Neuronal stem cell (in vitro differentiated cells): Measurements from ENCODE around the gene TMEM181.

Source experiments
- DNase-seq: peaks from one replicate; pipeline ENCODE4 v3.0.0-alpha.2; 2013; ENCODE audit warnings: low spot score
- H2AFZ ChIP-seq: one replicate; pipeline ENCODE4 v1.6.1; 2013; ENCODE audit warnings: mild to moderate bottlenecking, low read length, inconsistent platforms
- H2AK5ac ChIP-seq: 2 replicates; pipeline ENCODE4 v1.6.1; 2013; ENCODE audit warnings: low read depth, mild to moderate bottlenecking, inconsistent platforms, low read length, moderate library complexity, mixed read lengths
- H2BK120ac ChIP-seq: 2 replicates; pipeline ENCODE4 v1.6.1; 2013; ENCODE audit warnings: low read depth, mild to moderate bottlenecking, inconsistent platforms, low read length, moderate library complexity, mixed read lengths
- H2BK12ac ChIP-seq: one replicate; pipeline ENCODE4 v1.6.1; 2013; ENCODE audit warnings: low read length, inconsistent platforms
- H2BK15ac ChIP-seq: 2 replicates; pipeline ENCODE4 v1.6.1; 2013; ENCODE audit warnings: mild to moderate bottlenecking, low read length, inconsistent platforms, mixed read lengths
- H2BK5ac ChIP-seq: one replicate; pipeline ENCODE4 v1.6.1; 2013; ENCODE audit warnings: inconsistent platforms, mild to moderate bottlenecking, low read length, moderate library complexity
- H3K14ac ChIP-seq: one replicate; pipeline ENCODE4 v1.6.1; 2013; ENCODE audit warnings: low read length, inconsistent platforms
- H3K18ac ChIP-seq: 2 replicates; pipeline ENCODE4 v1.6.1; 2013; ENCODE audit warnings: low read length, inconsistent platforms
- H3K23ac ChIP-seq: 2 replicates; pipeline ENCODE4 v1.6.1; 2013; ENCODE audit warnings: low read depth, mild to moderate bottlenecking, mixed read lengths, low read length, inconsistent platforms; ENCODE audit not compliant: poor library complexity
- H3K27ac ChIP-seq: replicated peaks from 3 replicates; pipeline ENCODE4 v1.5.1; 2013; ENCODE audit warnings: low read length, inconsistent platforms
- H3K27me3 ChIP-seq, 3 experiments: 2 replicates each; pipeline ENCODE4 v1.6.1; 2013; ENCODE audit warnings: low read length in 3 of 3, mild to moderate bottlenecking in 2 of 3, inconsistent platforms in 1 of 3, low read depth in 1 of 3, mixed read lengths in 1 of 3, moderate library complexity in 1 of 3; ENCODE audit not compliant: control insufficient read depth in 3 of 3, insufficient read depth in 3 of 3
- H3K36me3 ChIP-seq, 2 donors: replicated peaks in 1 of 2; 2 replicates each; pipeline ENCODE4 v1.6.1; 2013; ENCODE audit warnings: low read length in 2 of 2; ENCODE audit not compliant: control insufficient read depth in 2 of 2, insufficient read depth in 2 of 2
- H3K4ac ChIP-seq: 2 replicates; pipeline ENCODE4 v1.6.1; 2013; ENCODE audit warnings: inconsistent platforms, mild to moderate bottlenecking, low read length, moderate library complexity
- H3K4me1 ChIP-seq, 2 donors: 1 replicate in 1 of 2; 2 replicates in 1 of 2; pipeline ENCODE4 v1.6.1; 2013; ENCODE audit warnings: low read length in 2 of 2, low read depth in 1 of 2; ENCODE audit not compliant: control insufficient read depth in 2 of 2, insufficient read depth in 1 of 2
- H3K4me2 ChIP-seq: one replicate; pipeline ENCODE4 v1.6.1; 2013; ENCODE audit warnings: mild to moderate bottlenecking, low read length, inconsistent platforms; ENCODE audit not compliant: insufficient read depth, poor library complexity, severe bottlenecking
- H3K4me3 ChIP-seq, 2 donors: 2 replicates each; pipeline ENCODE4 v1.5.1; 2013; ENCODE audit warnings: low read length in 2 of 2, mild to moderate bottlenecking in 2 of 2, inconsistent platforms in 1 of 2, moderate library complexity in 1 of 2
- H3K79me1 ChIP-seq: one replicate; pipeline ENCODE4 v1.6.1; 2013; ENCODE audit warnings: low read depth, mild to moderate bottlenecking, inconsistent platforms, low read length, moderate library complexity
- H3K9ac ChIP-seq: one replicate; pipeline ENCODE4 v1.6.1; 2013; ENCODE audit warnings: mild to moderate bottlenecking, low read depth, low read length, inconsistent platforms; ENCODE audit not compliant: poor library complexity
- H3K9me3 ChIP-seq, 2 donors: replicated peaks in 1 of 2; 2 replicates each; pipeline versions ENCODE3 to v1.6.1; 2013; ENCODE audit warnings: low read length in 2 of 2, mild to moderate bottlenecking in 2 of 2, inconsistent platforms in 1 of 2, low read depth in 1 of 2, mixed read lengths in 1 of 2, moderate library complexity in 1 of 2; ENCODE audit not compliant: control insufficient read depth in 2 of 2, insufficient read depth in 1 of 2
- H4K8ac ChIP-seq: one replicate; pipeline ENCODE4 v1.6.1; 2013; ENCODE audit warnings: low read depth, mild to moderate bottlenecking, inconsistent platforms, low read length, moderate library complexity
- H4K91ac ChIP-seq: one replicate; pipeline ENCODE4 v1.6.1; 2013; ENCODE audit warnings: low read length, low read depth, mild to moderate bottlenecking, inconsistent platforms; ENCODE audit not compliant: poor library complexity
- WGBS, 2 donors: extraction: QIAGEN DNeasy Blood & Tissue Kit; methylation state at CpG; one replicate each; pipeline ENCODE4 v1.1.7; 2013; ENCODE audit warnings: missing lambda C conversion rate in 2 of 2, mixed read lengths in 1 of 2; ENCODE audit not compliant: insufficient read length in 2 of 2, insufficient replicate concordance in 1 of 2; ENCODE audit errors: extremely low coverage in 2 of 2; 5-methylcytosine and 5-hydroxymethylcytosine counted together

The TMEM181 gene

DNA sequence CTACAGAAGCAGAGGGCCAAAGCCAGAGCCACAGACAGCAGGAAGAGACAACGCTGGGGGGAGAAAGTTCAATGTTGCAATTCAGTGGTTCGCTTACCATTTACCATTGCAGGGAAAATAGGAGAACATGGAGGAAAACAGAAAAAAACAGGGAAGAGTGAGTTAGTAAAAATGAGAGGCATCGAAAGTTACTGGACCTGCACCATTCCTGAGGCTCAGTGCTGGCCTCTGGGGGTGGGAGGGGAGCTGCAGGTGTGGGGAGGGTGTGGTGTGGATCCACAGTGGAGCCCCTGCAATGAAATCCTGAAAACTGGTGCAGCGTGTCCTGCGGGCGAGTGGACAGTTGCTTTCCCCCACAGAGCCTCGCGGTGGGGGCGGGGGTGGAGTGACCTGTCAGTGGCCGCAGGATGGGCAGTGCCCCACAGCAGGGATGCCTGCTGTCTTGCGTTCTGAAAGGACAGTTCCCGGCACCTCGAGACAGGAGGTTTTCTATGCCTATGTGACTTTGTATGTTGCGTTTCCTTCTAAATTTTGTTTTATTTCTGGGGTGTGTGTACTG is 5.7 kb downstream of the TMEM181 start:
- H2AFZ ChIP-seq, result no peak overlapping the region
- H4K91ac ChIP-seq, result no peak overlapping the region
- peaks cover 18% of the 10 kb centered on the region for H3K79me1 ChIP-seq
- H3K36me3 ChIP-seq, result peaks cover 0 to 2% of the 10 kb centered on the region in 2 donors
- H2BK120ac ChIP-seq, result no peak overlapping the region
- H3K27ac ChIP-seq, result no peak overlapping the region
- no peak overlapping the region for H2BK15ac ChIP-seq
- H2AK5ac ChIP-seq, result no peak overlapping the region
- H3K14ac ChIP-seq, result no peak overlapping the region
- H3K4ac ChIP-seq, result no peak overlapping the region
- no peak overlapping the region for H3K4me3 ChIP-seq
- H2BK5ac ChIP-seq, result no peak overlapping the region
- peaks cover 8 to 13% of the 10 kb centered on the region in 2 donors for H3K4me1 ChIP-seq
- H3K4me2 ChIP-seq, result no peak overlapping the region
- no peak overlapping the region for H3K23ac ChIP-seq
- H2BK12ac ChIP-seq, result no peak overlapping the region
- no peak overlapping the region for H4K8ac ChIP-seq
- DNase-seq, result no peak
- H3K9ac ChIP-seq, result no peak overlapping the region
- H3K27me3 ChIP-seq, result no peaks in the 10 kb centered on the region
- WGBS, 2 donors, result no CpG with 5 or more reads among the region's 14 CpGs
- H3K18ac ChIP-seq, result no peak overlapping the region
- H3K9me3 ChIP-seq, result no peaks in the 10 kb centered on the region

DNA sequence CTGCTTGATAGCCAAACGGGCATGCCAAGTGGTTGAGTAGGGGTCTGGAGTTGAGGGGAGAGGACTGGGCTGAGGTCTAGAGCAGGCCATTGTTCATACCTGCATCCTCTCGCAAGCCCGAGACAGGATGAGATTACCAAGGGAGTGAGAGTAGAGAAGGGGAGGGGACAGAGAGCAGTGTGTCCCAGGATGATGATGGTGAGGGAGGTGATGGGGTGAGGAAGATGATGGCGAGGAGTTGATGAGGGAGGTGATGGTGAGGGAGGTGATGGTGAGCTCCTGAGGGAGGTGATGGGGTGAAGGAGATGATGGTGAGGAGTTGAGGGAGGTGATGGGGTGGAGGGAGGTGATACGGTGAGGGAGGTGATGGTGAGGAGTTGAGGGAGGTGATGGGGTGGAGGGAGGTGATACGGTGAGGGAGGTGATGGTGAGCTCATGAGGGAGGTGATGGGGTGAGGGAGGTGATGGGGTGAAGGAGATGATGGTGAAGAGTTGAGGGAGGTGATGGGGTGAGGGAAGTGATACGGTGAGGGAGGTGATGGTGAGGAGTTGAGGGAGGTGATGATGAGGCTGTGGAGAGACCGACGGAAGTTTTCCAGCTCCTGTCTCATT is 6.4 kb downstream of the TMEM181 start:
- H3K9me3 ChIP-seq, result no peaks in the 10 kb centered on the region
- H2BK5ac ChIP-seq, result no peak overlapping the region
- H3K23ac ChIP-seq, result no peak overlapping the region
- H3K9ac ChIP-seq, result no peak overlapping the region
- H3K18ac ChIP-seq, result no peak overlapping the region
- no peak overlapping the region for H2AK5ac ChIP-seq
- no peak overlapping the region for H3K4me2 ChIP-seq
- H3K4me1 ChIP-seq, result peaks cover 4 to 10% of the 10 kb centered on the region in 2 donors
- WGBS, 2 donors, result 100% methylated on average over 2 to 4 of the region's 9 CpGs
- no peak overlapping the region for H3K4ac ChIP-seq
- H3K79me1 ChIP-seq, result peaks cover 18% of the 10 kb centered on the region
- H2AFZ ChIP-seq, result no peak overlapping the region
- H3K27ac ChIP-seq, result no peak overlapping the region
- H2BK15ac ChIP-seq, result no peak overlapping the region
- no peak overlapping the region for H3K4me3 ChIP-seq
- H2BK120ac ChIP-seq, result no peak overlapping the region
- no peak overlapping the region for H2BK12ac ChIP-seq
- no peak for DNase-seq
- H3K36me3 ChIP-seq, result peaks cover 0 to 2% of the 10 kb centered on the region in 2 donors
- H4K91ac ChIP-seq, result no peak overlapping the region
- no peak overlapping the region for H4K8ac ChIP-seq
- no peaks in the 10 kb centered on the region for H3K27me3 ChIP-seq
- no peak overlapping the region for H3K14ac ChIP-seq

DNA sequence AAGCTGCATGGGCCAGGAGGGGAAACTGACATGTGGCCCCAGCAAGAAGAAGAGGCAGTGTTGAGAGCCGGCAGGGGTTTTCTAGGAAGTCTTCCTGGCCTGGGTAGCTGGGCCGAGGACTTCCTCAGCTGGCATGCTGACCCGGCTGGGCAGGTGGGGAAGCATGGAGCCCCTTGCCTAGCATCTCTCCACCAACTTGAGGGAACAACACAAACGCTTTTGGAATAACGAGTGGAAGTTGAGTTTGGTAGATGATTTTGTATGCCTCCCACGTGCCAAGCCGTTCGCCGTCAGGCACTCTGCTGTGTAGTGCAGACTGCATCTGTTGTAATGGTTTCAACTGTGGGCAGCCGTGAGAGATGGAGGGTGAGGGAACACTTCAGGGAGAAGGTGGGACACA is 7.3 kb downstream of the TMEM181 start:
- H3K14ac ChIP-seq, result no peak overlapping the region
- H3K79me1 ChIP-seq, result peaks cover 17% of the 10 kb centered on the region
- peaks cover 1 to 4% of the 10 kb centered on the region in 2 donors for H3K4me1 ChIP-seq
- H3K27me3 ChIP-seq, result no peaks in the 10 kb centered on the region
- H3K36me3 ChIP-seq, result peaks cover 0 to 2% of the 10 kb centered on the region in 2 donors
- no peak overlapping the region for H3K4me2 ChIP-seq
- WGBS, 2 donors, result no CpG with 5 or more reads among the region's 10 CpGs
- H4K91ac ChIP-seq, result no peak overlapping the region
- no peak overlapping the region for H2AFZ ChIP-seq
- no peak overlapping the region for H3K4ac ChIP-seq
- H3K18ac ChIP-seq, result peak overlapping the region; percentile 29
- no peak overlapping the region for H2BK12ac ChIP-seq
- no peak for DNase-seq
- no peak overlapping the region for H3K4me3 ChIP-seq
- H3K9me3 ChIP-seq, result no peaks in the 10 kb centered on the region
- no peak overlapping the region for H2BK5ac ChIP-seq
- no peak overlapping the region for H3K23ac ChIP-seq
- H3K27ac ChIP-seq, result no peak overlapping the region
- H4K8ac ChIP-seq, result peak overlapping the region; percentile 0
- H2BK15ac ChIP-seq, result no peak overlapping the region
- H2AK5ac ChIP-seq, result no peak overlapping the region
- peak overlapping the region; percentile 36 for H3K9ac ChIP-seq
- H2BK120ac ChIP-seq, result no peak overlapping the region

DNA sequence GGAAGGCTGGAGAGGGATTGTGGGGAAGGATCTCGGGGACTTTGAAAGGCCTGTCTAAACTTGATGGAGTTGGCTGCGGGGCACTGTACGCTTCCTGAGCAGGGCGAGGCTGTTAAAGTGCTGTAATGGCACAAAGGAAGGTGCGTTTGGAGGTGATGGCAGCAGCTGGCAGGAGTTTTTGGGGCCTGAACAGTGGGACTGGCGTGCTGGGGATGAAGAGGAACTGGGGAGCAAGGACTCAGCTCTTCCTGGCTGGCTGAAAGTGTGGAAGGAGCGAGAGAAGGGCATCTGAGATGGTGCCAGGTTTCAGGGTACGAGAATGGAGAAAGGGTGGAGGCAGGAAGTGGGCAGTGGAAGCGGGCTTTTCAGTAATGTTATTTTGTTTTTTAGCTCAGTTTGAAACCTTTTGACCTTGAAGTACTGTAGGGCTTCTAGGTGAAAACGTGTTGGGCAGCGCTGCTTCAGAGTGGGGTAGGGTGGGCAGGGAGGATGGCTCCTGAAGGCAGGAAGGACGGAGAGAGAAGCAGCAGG is 8.0 kb downstream of the TMEM181 start:
- Histone ChIP-seq H3K79me1 (peaks cover 23% of the 10 kb centered on the region), H3K9ac (no peak overlapping the region)
- no CpG with 5 or more reads among the region's 12 CpGs for WGBS, 2 donors

More for the DNA sequence above, 8.0 kb downstream of the TMEM181 start:
- no peak overlapping the region for H4K8ac ChIP-seq
- H3K27ac ChIP-seq, result no peak overlapping the region
- no peaks in the 10 kb centered on the region for H3K27me3 ChIP-seq
- H2BK120ac ChIP-seq, result no peak overlapping the region
- H2BK5ac ChIP-seq, result no peak overlapping the region
- H3K4ac ChIP-seq, result no peak overlapping the region
- no peak overlapping the region for H2AK5ac ChIP-seq
- H4K91ac ChIP-seq, result no peak overlapping the region
- H3K4me2 ChIP-seq, result no peak overlapping the region
- no peak overlapping the region for H3K4me3 ChIP-seq
- no peak overlapping the region for H3K14ac ChIP-seq
- H2AFZ ChIP-seq, result no peak overlapping the region
- no peaks in the 10 kb centered on the region for H3K9me3 ChIP-seq
- H2BK12ac ChIP-seq, result no peak overlapping the region
- H3K36me3 ChIP-seq, result peaks cover 0 to 3% of the 10 kb centered on the region in 2 donors
- DNase-seq, result no peak
- H3K4me1 ChIP-seq, result peaks cover 0 to 4% of the 10 kb centered on the region in 2 donors
- no peak overlapping the region for H3K18ac ChIP-seq
- H2BK15ac ChIP-seq, result no peak overlapping the region
- peak overlapping the region; percentile 37 for H3K23ac ChIP-seq
